ENCODE data around the gene CERS1.

Gene CERS1

GRCh38 chr19:18940769-18941627, 45.0 kb upstream of the CERS1 start, which contains the start of gene HOMER3:
TSS of gene HOMER3 (minus strand) at chr19:18941217. CDS start at chr19:18938982, 2,235 bp downstream.
- H3K27ac ChIP-seq = peak within 1 kb of the TSS; percentile 89
- ChIA-PET CTCF (interaction anchor here (0.5 to 2.4 kb wide), 3 partner anchors 46 to 338 kb away, joined by 3 to 8 read pairs (median 6); no protein-coding TSS in a partner anchor), POLR2A (ENCODE audit: low non-redundant PET) (no interaction called here)
- DNase-seq (ENCODE audit: low spot score) = peak; percentile 92
- peak; percentile 89 for TF ChIP-seq CTCF (conservative IDR thresholded peaks at IDR 0.05; ENCODE audit: low read depth)

GRCh38 chr19:18939922-18940768, 44.2 kb upstream of the CERS1 start:
- POLR2A ChIA-PET (ENCODE audit: low non-redundant PET) = no interaction called here
- DNase-seq (ENCODE audit: low spot score) = peak; percentile 84
- TF ChIP-seq CTCF (conservative IDR thresholded peaks at IDR 0.05; ENCODE audit: low read depth) = no peak
- CTCF ChIA-PET = interaction anchor here (0.5 to 2.4 kb wide), 6 partner anchors 20 to 337 kb away, joined by 3 to 8 read pairs (median 3); partner anchors contain the start of gene DDX49
- H3K27ac ChIP-seq = peak overlapping the region; percentile 89

- TF ChIP-seq CTCF (conservative IDR thresholded peaks at IDR 0.05; ENCODE audit: low read depth) = no peak
- DNase-seq (ENCODE audit: low spot score) = no peak
- ChIA-PET CTCF (interaction anchor here (0.7 to 2.4 kb wide), 2 partner anchors 48 to 488 kb away, joined by 3 to 8 read pairs; no protein-coding TSS in a partner anchor), POLR2A (ENCODE audit: low non-redundant PET) (interaction anchor here (0.6 to 0.8 kb wide), 2 partner anchors 11 to 191 kb away, joined by 5 to 6 read pairs; no protein-coding TSS in a partner anchor)
- H3K27ac ChIP-seq = peak overlapping the region; percentile 89
Observed at GRCh38 chr19:18939163-18939562, 43.2 kb upstream of the CERS1 start.

GRCh38 chr19:18933297-18933696, 37.3 kb upstream of the CERS1 start:
- ChIA-PET POLR2A (ENCODE audit: low non-redundant PET) (no interaction called here), CTCF (interaction anchor here (0.6 to 1.4 kb wide), 2 partner anchors 53 to 54 kb away, joined by 3 to 4 read pairs; no protein-coding TSS in a partner anchor)
- no peak for TF ChIP-seq CTCF (conservative IDR thresholded peaks at IDR 0.05; ENCODE audit: low read depth)
- peak overlapping the region; percentile 69 for H3K27ac ChIP-seq
- no peak for DNase-seq (ENCODE audit: low spot score)

GRCh38 chr19:18932216-18932841, 36.4 kb upstream of the CERS1 start:
- TF ChIP-seq CTCF (conservative IDR thresholded peaks at IDR 0.05; ENCODE audit: low read depth) = no peak
- peak overlapping the region; percentile 69 for H3K27ac ChIP-seq
- POLR2A ChIA-PET (ENCODE audit: low non-redundant PET) = no interaction called here
- CTCF ChIA-PET = interaction anchor here (0.7 kb wide), 1 partner anchor 16 kb away, joined by 4 read pairs; no protein-coding TSS in a partner anchor
- peak; percentile 90 for DNase-seq (ENCODE audit: low spot score)
